ENCODE measurements around the gene SLC50A1. TPM values are rescaled to one million over a fixed set of nuclear protein-coding genes. Genes with fewer than 3 reads are reported as not detected.

The SLC50A1 gene
- total and polyA plus RNA-seq, 2 of the 8 experiments (the other 6 are each of a cell fraction or from before 2014, with no cell fraction given) = 36.5 to 90.8 TPM

- no peak overlapping the region for H3K4ac ChIP-seq (replicated peaks; ENCODE audit: insufficient read length, low read depth, low read length)
- no peak overlapping the region for H4K91ac ChIP-seq (replicated peaks; ENCODE audit: insufficient read length, low read length)
- no peak overlapping the region; a peak in 1 of 4 replicates for H3K4me2 ChIP-seq (ENCODE audit: insufficient read depth in 1 of 2, low read depth in 2 of 2, low read length in 2 of 2)
- H2AK5ac ChIP-seq (ENCODE audit: low read depth, low read length) = no peak overlapping the region
- no peak overlapping the region for H2BK12ac ChIP-seq (ENCODE audit: low read depth, low read length)
- no peak overlapping the region for H3K27ac ChIP-seq (ENCODE audit: low read depth, low read length)
- no peak overlapping the region for H2BK20ac ChIP-seq (ENCODE audit: low read length)
- WGBS, 2 experiments (ENCODE audit: extremely low coverage in 1 of 2, insufficient coverage in 1 of 2, insufficient read length in 1 of 2, insufficient replicate concordance in 2 of 2, low coverage in 1 of 2, low lambda C conversion rate in 2 of 2, missing lambda C conversion rate in 1 of 2) = 88% methylated on average over 10 of the region's 10 CpGs; no CpG with 5 or more reads in 1 of the 2 experiments
- DNase-seq (ENCODE audit: low read depth in 1 of 2, low spot score in 2 of 2) (no peak), FAIRE-seq (no peak)
- H2BK5ac ChIP-seq (ENCODE audit: low read depth, low read length) = no peak overlapping the region
- peaks cover 0 to 12% of the 10 kb centered on the region in 2 experiments; a peak in 2 of 4 replicates for H3K79me2 ChIP-seq (ENCODE audit: control insufficient read depth in 1 of 2, insufficient read depth in 2 of 2, low read length in 2 of 2)
- H3K4me3 ChIP-seq (ENCODE audit: extremely low read depth in 1 of 4, insufficient read depth in 2 of 4, low read depth in 3 of 4, low read length in 4 of 4) = no peak overlapping the region
- H3K36me3 ChIP-seq (ENCODE audit: control insufficient read depth in 2 of 4, insufficient read depth in 4 of 4, low read length in 3 of 4) = peaks cover 0 to 10% (median 7%) of the 10 kb centered on the region in 4 experiments; a peak in 4 of 8 replicates
- ChIA-PET POLR2A (ENCODE audit: partially characterized antibody) (interaction anchor here (0.6 to 20.5 kb wide), 11 partner anchors 17 to 154 kb away, joined by 3 to 512 read pairs (median 7); partner anchors contain the start of genes MTX1 and THBS3), CTCF (ENCODE audit: partially characterized antibody) (interaction anchor here (0.6 to 12.4 kb wide), 32 partner anchors 9 to 224 kb away, joined by 3 to 215 read pairs (median 4); partner anchors contain the start of genes DPM3, EFNA1, EFNA4 and FLAD1)
- H3K4me1 ChIP-seq (replicated peaks in 1 of 4; ENCODE audit: control insufficient read depth in 3 of 4, insufficient read depth in 4 of 4, low read length in 3 of 4) = peaks cover 5 to 22% (median 13%) of the 10 kb centered on the region in 4 experiments
- H4K5ac ChIP-seq (ENCODE audit: insufficient read length, low read depth, low read length) = no peak overlapping the region
- no peak overlapping the region for H3K56ac ChIP-seq (replicated peaks; ENCODE audit: insufficient read length, low read depth, low read length)
- no peaks in the 10 kb centered on the region for H3K27me3 ChIP-seq (replicated peaks in 1 of 4; ENCODE audit: control insufficient read depth in 3 of 4, extremely low read depth in 1 of 4, insufficient read depth in 3 of 4, low read length in 3 of 4)
- H4K20me1 ChIP-seq (replicated peaks in 1 of 2; ENCODE audit: control insufficient read depth in 1 of 2, insufficient read depth in 2 of 2, low read length in 2 of 2) = no peaks in the 10 kb centered on the region
- no peak overlapping the region for H2AFZ ChIP-seq (ENCODE audit: low read length)
- H3K23me2 ChIP-seq (ENCODE audit: low read depth, low read length) = peaks cover 11% of the 10 kb centered on the region
- no peak overlapping the region for H3K18ac ChIP-seq (ENCODE audit: extremely low read depth, low read length)
- H4K8ac ChIP-seq (ENCODE audit: extremely low read depth, insufficient read depth, low read length) = no peak overlapping the region
- H3K79me1 ChIP-seq (ENCODE audit: low read depth, low read length) = no peaks in the 10 kb centered on the region
- H3K9ac ChIP-seq (replicated peaks in 1 of 4; ENCODE audit: extremely low read depth in 1 of 4, low read depth in 3 of 4, low read length in 3 of 4) = no peak overlapping the region
- H2BK120ac ChIP-seq (replicated peaks; ENCODE audit: low read depth, low read length) = no peak overlapping the region
- H3K9me3 ChIP-seq (ENCODE audit: insufficient read depth in 2 of 2, low read depth in 1 of 2, low read length in 1 of 2) = no peaks in the 10 kb centered on the region
- no peak overlapping the region for H3K23ac ChIP-seq (ENCODE audit: insufficient read length)
- H2BK15ac ChIP-seq (ENCODE audit: low read length) = no peak overlapping the region
- no peak overlapping the region for H3K14ac ChIP-seq (ENCODE audit: insufficient read length)
- TF ChIP-seq BCL11A (IDR thresholded peaks at IDR 0.05; ENCODE audit: low read depth in 2 of 2, low read length in 2 of 2) (no peak), EP300 (IDR thresholded peaks at IDR 0.05; ENCODE audit: borderline replicate concordance in 1 of 2, low read depth in 2 of 2, low read length in 2 of 2) (no peak), TCF12 (IDR thresholded peaks at IDR 0.05; ENCODE audit: low read depth, low read length) (no peak), USF2 (IDR thresholded peaks at IDR 0.05; ENCODE audit: low read length) (no peak), ASH2L (IDR thresholded peaks at IDR 0.05; ENCODE audit: low read length) (no peak), KDM1A (IDR thresholded peaks at IDR 0.05; ENCODE audit: borderline replicate concordance, low read length) (no peak), GTF2F1 (IDR thresholded peaks at IDR 0.05; ENCODE audit: borderline replicate concordance, low read depth, low read length) (no peak), PHF8 (conservative IDR thresholded peaks at IDR 0.05; ENCODE audit: low read depth, low read length) (no peak), SAP30 (IDR thresholded peaks at IDR 0.05; ENCODE audit: insufficient read depth, insufficient replicate concordance, low read length) (no peak)
Observed at GRCh38 chr1:155168456-155169210, 33.0 kb downstream of the SLC50A1 start.
